ENCODE measurements around the gene ZNF547. TPM values are rescaled to one million over a fixed set of nuclear protein-coding genes. Genes with fewer than 3 reads are reported as not detected.

The ZNF547 gene
- total and polyA plus RNA-seq, 2 of the 8 experiments (the other 6 are each of a cell fraction or from before 2014, with no cell fraction given) = 1.1 to 2.1 TPM

DNA sequence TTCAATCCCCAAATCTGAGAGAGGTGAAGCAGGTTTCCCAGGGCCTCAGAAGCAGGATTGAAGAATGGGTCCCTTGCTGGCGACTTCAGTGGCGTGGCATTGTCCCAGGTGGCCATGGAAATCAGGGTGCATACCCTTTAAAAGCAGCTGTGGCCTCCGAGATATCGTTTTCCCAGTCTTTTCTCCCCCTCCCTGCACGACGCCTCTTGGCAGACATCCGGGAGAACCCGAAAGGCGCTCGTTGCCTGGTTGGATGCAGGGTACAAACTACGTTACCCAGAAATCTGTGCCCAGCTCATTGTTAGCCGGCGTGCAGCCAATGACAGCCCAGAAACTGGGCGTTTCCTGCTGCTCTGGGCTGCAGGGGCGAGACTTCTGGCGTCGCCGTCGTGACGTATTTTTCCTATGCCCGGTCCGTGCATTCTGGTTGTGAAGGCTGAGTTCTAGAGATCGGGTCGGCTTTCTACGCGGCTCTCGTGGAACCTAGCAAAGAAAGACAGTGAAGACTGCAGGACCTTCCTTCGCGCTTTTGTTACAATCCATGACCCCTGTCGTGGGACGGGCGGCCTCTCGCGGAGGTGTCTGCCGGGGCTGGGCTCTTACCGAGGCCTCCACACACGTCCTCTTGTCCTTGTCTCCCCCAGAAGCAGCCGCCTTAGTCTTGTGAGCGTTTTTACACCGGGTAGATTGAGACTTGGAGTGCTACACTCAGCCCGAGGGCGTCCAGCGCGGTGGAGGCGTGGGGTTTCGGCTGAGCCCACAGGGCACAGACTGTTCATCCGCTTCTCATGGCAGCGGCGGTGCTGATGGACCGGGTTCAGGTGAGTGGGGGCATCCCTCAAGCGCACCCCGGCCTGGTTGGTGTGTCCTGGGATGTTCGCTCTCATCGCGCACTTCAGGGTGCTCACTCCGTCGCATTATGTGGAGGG is 12.2 kb upstream of the ZNF547 start, which contains the start of gene ZNF304 (continued):
- TF ChIP-seq, protein P1, sequence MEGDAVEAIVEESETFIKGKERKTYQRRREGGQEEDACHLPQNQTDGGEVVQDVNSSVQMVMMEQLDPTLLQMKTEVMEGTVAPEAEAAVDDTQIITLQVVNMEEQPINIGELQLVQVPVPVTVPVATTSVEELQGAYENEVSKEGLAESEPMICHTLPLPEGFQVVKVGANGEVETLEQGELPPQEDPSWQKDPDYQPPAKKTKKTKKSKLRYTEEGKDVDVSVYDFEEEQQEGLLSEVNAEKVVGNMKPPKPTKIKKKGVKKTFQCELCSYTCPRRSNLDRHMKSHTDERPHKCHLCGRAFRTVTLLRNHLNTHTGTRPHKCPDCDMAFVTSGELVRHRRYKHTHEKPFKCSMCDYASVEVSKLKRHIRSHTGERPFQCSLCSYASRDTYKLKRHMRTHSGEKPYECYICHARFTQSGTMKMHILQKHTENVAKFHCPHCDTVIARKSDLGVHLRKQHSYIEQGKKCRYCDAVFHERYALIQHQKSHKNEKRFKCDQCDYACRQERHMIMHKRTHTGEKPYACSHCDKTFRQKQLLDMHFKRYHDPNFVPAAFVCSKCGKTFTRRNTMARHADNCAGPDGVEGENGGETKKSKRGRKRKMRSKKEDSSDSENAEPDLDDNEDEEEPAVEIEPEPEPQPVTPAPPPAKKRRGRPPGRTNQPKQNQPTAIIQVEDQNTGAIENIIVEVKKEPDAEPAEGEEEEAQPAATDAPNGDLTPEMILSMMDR (IDR thresholded peaks at IDR 0.05; ENCODE audit: control extremely low read depth in 1 of 3, insufficient read depth in 1 of 3, low read depth in 1 of 3, low read length in 3 of 3) = no peak
- TF ChIP-seq EP300 (IDR thresholded peaks at IDR 0.05; ENCODE audit: borderline replicate concordance in 1 of 2, low read depth in 2 of 2, low read length in 2 of 2) (no peak), BACH1 (IDR thresholded peaks at IDR 0.05; ENCODE audit: low read length) (no peak), POLR2AphosphoS5 (IDR thresholded peaks at IDR 0.05; ENCODE audit: low read depth, low read length) (no peak), PHF8 (conservative IDR thresholded peaks at IDR 0.05; ENCODE audit: low read depth, low read length) (peak; percentile 72; the same call in 1 of the 2 replicates), TAF1 (IDR thresholded peaks at IDR 0.05; ENCODE audit: low read depth, low read length) (peak; percentile 81), KDM1A (IDR thresholded peaks at IDR 0.05; ENCODE audit: borderline replicate concordance, low read length) (no peak), SP1 (IDR thresholded peaks at IDR 0.05; ENCODE audit: low read depth, low read length) (no peak; the same call in 1 of the 2 replicates), RFX5 (IDR thresholded peaks at IDR 0.05; ENCODE audit: borderline replicate concordance, low read depth, low read length) (no peak), TEAD4 (IDR thresholded peaks at IDR 0.05; ENCODE audit: low read depth, low read length) (no peak)

Data from H1 (cell line).